Stimulated activated CD8-positive, alpha-beta memory T cell treated with anti-CD3 and anti-CD28 coated beads, Interleukin-12 subunit alpha, Interleukin-12 subunit beta, amount 100 ng/mL, for 4 hours (primary cell): ENCODE measurements around the gene ZNF584.
A peak's percentile ranks its signal among the peaks of the same experiment; 100 is the strongest.

ENCODE experiments used
- DNase-seq: peaks from one replicate; pipeline ENCODE4 v3.0.0-alpha.2; 2020; ENCODE audit warnings: low read depth

ZNF584 gene

GRCh38 chr19:58385891-58386575 lies 22.4 kb upstream of the ZNF584 start:
- DNase-seq, result no peak

GRCh38 chr19:58386576-58387337 lies 21.7 kb upstream of the ZNF584 start, which contains the start of gene RPS5:
TSS of gene RPS5 (plus strand) at chr19:58387269. CDS start at chr19:58388138, 869 bp downstream.
- peak; percentile 89 for DNase-seq

- no peak for DNase-seq
These were observed 20.9 kb upstream of the ZNF584 start for GRCh38 chr19:58387338-58388174.

GRCh38 chr19:58388175-58388526 lies 20.3 kb upstream of the ZNF584 start:
- DNase-seq, result no peak

- no peak for DNase-seq
These were observed 15.3 kb upstream of the ZNF584 start for GRCh38 chr19:58392945-58393724.

GRCh38 chr19:58393725-58394033 lies 14.8 kb upstream of the ZNF584 start:
- DNase-seq, result no peak

- no peak for DNase-seq
These were observed 13.6 kb upstream of the ZNF584 start for GRCh38 chr19:58394821-58395219.

GRCh38 chr19:58395220-58395978 lies 13.1 kb upstream of the ZNF584 start, which contains the start of gene RNF225:
TSS of gene RNF225 (plus strand) at chr19:58395656. CDS start at chr19:58396090, 434 bp downstream.
- DNase-seq, result no peak

GRCh38 chr19:58395979-58396627 lies 12.3 kb upstream of the ZNF584 start:
- DNase-seq, result no peak

GRCh38 chr19:58396691-58397532 lies 11.5 kb upstream of the ZNF584 start:
- DNase-seq, result no peak

GRCh38 chr19:58397533-58398037 lies 10.9 kb upstream of the ZNF584 start:
- DNase-seq, result no peak

GRCh38 chr19:58398087-58398486 lies 10.4 kb upstream of the ZNF584 start:
- no peak for DNase-seq

GRCh38 chr19:58398545-58398944 lies 9.9 kb upstream of the ZNF584 start:
- no peak for DNase-seq

GRCh38 chr19:58399903-58400302 lies 8.5 kb upstream of the ZNF584 start:
- DNase-seq, result no peak

- DNase-seq, result no peak
These were observed 8.0 kb upstream of the ZNF584 start for GRCh38 chr19:58400316-58400915.

- peak; percentile 97 for DNase-seq
These were observed 7.3 kb upstream of the ZNF584 start for GRCh38 chr19:58400916-58401839.

GRCh38 chr19:58401840-58402421 lies 6.5 kb upstream of the ZNF584 start:
- DNase-seq, result no peak
